HepG2 (cell line): ENCODE data around the gene HES3. TPM values are rescaled to one million over a fixed set of nuclear protein-coding genes. Genes with fewer than 3 reads are reported as not detected.

ENCODE experiments used
- AKAP8 ChIP-seq: sonication (generic); formaldehyde crosslinking; IDR thresholded peaks from 2 replicates; pipeline ENCODE4 v1.5.1; 2020; ENCODE audit warnings: mild to moderate bottlenecking, missing genetic modification reagents
- DR1 ChIP-seq: sonication (generic); formaldehyde crosslinking; IDR thresholded peaks from 2 replicates; pipeline ENCODE4 v1.8.0; 2021; ENCODE audit warnings: mild to moderate bottlenecking, missing genetic modification reagents, inconsistent platforms
- FOXA3 ChIP-seq: IDR thresholded peaks from 2 replicates; pipeline ENCODE4 v1.6.1; 2016; ENCODE audit warnings: missing genetic modification reagents, missing compliant biosample characterization
- GABPB1 ChIP-seq: IDR thresholded peaks from 2 replicates; pipeline ENCODE4 v1.6.1; 2016; ENCODE audit warnings: mild to moderate bottlenecking, missing genetic modification reagents, moderate library complexity, missing compliant biosample characterization
- KMT2A ChIP-seq: sonication (generic); formaldehyde crosslinking; IDR thresholded peaks from 2 replicates; pipeline ENCODE4 v1.4.0; 2020; ENCODE audit warnings: missing genetic modification reagents
- MED1 ChIP-seq: sonication (generic); formaldehyde crosslinking; IDR thresholded peaks from 2 replicates; pipeline ENCODE4 v1.4.0; 2020; ENCODE audit warnings: missing genetic modification reagents
- MTA1 ChIP-seq: sonication (generic); formaldehyde crosslinking; IDR thresholded peaks from 2 replicates; pipeline ENCODE4 v1.4.0; 2020; ENCODE audit warnings: missing genetic modification reagents, mild to moderate bottlenecking, borderline replicate concordance
- MXI1 ChIP-seq: IDR thresholded peaks from 3 replicates; pipeline ENCODE4 v1.6.1; 2012; ENCODE audit warnings: low read depth, low read length, inconsistent platforms, borderline replicate concordance
- NFATC3 ChIP-seq: sonication (generic); formaldehyde crosslinking; IDR thresholded peaks from 2 replicates; pipeline ENCODE4 v1.5.1; 2020; ENCODE audit warnings: mild to moderate bottlenecking, missing genetic modification reagents
- NFE2L1 ChIP-seq: sonication (generic); formaldehyde crosslinking; IDR thresholded peaks from 2 replicates; pipeline ENCODE4 v1.4.0; 2020; ENCODE audit warnings: missing genetic modification reagents, mild to moderate bottlenecking, borderline replicate concordance
- SALL2 ChIP-seq: sonication (generic); formaldehyde crosslinking; IDR thresholded peaks from 2 replicates; pipeline ENCODE4 v1.8.1; 2023; ENCODE audit warnings: mild to moderate bottlenecking, missing genetic modification reagents, inconsistent platforms
- SIX1 ChIP-seq: sonication (generic); formaldehyde crosslinking; IDR thresholded peaks from 2 replicates; pipeline ENCODE4 v1.4.0; 2020; ENCODE audit warnings: missing genetic modification reagents, borderline replicate concordance
- ZNF432 ChIP-seq: sonication (generic); formaldehyde crosslinking; IDR thresholded peaks from 2 replicates; pipeline ENCODE4 v1.5.0; 2020; ENCODE audit warnings: missing genetic modification reagents, mild to moderate bottlenecking, borderline replicate concordance
- ZNF563 ChIP-seq: sonication (generic); formaldehyde crosslinking; IDR thresholded peaks from 2 replicates; pipeline ENCODE4 v1.8.0; 2022; ENCODE audit warnings: mild to moderate bottlenecking, moderate library complexity, missing genetic modification reagents
- ZNF605 ChIP-seq: sonication (generic); formaldehyde crosslinking; IDR thresholded peaks from 2 replicates; pipeline ENCODE4 v1.8.0; 2022; ENCODE audit warnings: mild to moderate bottlenecking, missing genetic modification reagents
- ZNF703 ChIP-seq: sonication (generic); formaldehyde crosslinking; IDR thresholded peaks from 2 replicates; pipeline ENCODE4 v1.5.1; 2020; ENCODE audit warnings: missing genetic modification reagents, mild to moderate bottlenecking, moderate library complexity, borderline replicate concordance
- ZNF879 ChIP-seq: sonication (generic); formaldehyde crosslinking; IDR thresholded peaks from 2 replicates; pipeline ENCODE4 v1.8.1; 2023; ENCODE audit warnings: missing genetic modification reagents
- polyA plus RNA-seq, 8 experiments: library from polyadenylated mRNA; depleted of rRNA in 3 of 8; stranded (reverse) in 7 of 8; unstranded in 1 of 8; fragments of >200 nt; fragmentation: Illumina TruSeq in 4 of 8; extraction: Trizol in 4 of 8; gene quantifications; 2 replicates each; pipeline versions ENCODE4 v1.2.1 to v1.2.3, GENCODE V29; 2011 to 2016; ENCODE audit warnings: low read depth in 4 of 8, missing spikeins in 1 of 8, mixed read lengths in 1 of 8; ENCODE audit not compliant: insufficient read depth in 1 of 8
- total RNA-seq, 5 experiments: library from RNA; depleted of rRNA; stranded (reverse); fragments of >200 nt; fragmentation: Illumina TruSeq; extraction: Trizol; gene quantifications; 2 replicates each; pipeline ENCODE4 v1.2.3, GENCODE V29; 2016; ENCODE audit warnings: low read depth in 1 of 5
- TF ChIP-seq, protein P1 (sequence below), 2 experiments: IDR thresholded peaks; 2 replicates each; pipeline ENCODE4 v1.6.1; 2011 to 2012; ENCODE audit warnings: low read length in 2 of 2, borderline replicate concordance in 1 of 2, low read depth in 1 of 2, mild to moderate bottlenecking in 1 of 2, moderate library complexity in 1 of 2
- TF ChIP-seq, protein P2 (sequence below): sonication (generic); formaldehyde crosslinking; IDR thresholded peaks from 2 replicates; pipeline ENCODE4 v1.5.0; 2020; ENCODE audit warnings: missing genetic modification reagents, mild to moderate bottlenecking, borderline replicate concordance
- TF ChIP-seq, protein P3 (sequence below): fragments of 450-650 bp; IDR thresholded peaks from 2 replicates; pipeline ENCODE4 v1.6.1; 2017; ENCODE audit warnings: mild to moderate bottlenecking
- TF ChIP-seq, protein P4 (sequence below): sonication (generic); formaldehyde crosslinking; IDR thresholded peaks from 2 replicates; pipeline ENCODE4 v1.8.0; 2023; ENCODE audit warnings: mild to moderate bottlenecking, missing genetic modification reagents

Gene HES3
- total and polyA plus RNA-seq, 2 of the 13 experiments (the other 11 are each of a cell fraction or from before 2014, with no cell fraction given): not detected

DNA sequence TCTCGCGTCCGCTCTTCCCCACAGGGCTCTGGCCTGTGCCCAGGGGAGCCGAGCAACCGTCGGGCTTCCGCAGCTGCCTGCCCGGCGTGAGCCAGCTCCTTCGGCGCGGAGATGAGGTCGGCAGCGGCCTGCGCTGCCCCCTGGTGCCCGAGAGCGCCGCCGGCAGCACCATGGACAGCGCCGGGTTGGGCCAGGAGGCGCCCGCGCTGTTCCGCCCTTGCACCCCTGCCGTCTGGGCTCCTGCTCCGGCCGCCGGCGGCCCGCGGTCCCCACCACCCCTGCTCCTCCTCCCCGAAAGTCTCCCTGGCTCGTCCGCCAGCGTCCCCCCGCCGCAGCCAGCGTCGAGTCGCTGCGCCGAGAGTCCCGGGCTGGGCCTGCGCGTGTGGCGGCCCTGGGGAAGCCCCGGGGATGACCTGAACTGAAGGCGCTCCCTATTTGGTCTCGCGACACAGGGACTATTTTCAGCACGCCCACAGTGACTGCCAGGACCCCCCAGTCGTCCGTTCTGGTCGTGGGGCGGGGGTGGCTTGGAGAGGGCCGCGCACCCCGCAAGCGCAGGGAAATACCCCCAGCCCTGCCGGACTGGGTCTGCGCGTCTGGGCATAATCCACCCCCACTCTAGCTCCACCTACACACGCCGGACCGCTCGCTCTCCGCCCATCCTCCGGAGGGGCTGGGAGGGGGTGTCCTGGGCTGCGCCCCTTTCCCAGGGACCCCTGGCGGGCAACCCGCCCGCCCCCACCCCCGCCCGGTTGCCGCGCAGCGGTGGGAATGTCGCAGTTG, 1.3 kb downstream of the HES3 start (continued):
- TF ChIP-seq ZNF605: peak; percentile 98
- peak; percentile 75 for TF ChIP-seq FOXA3
- TF ChIP-seq ZNF432 (CRISPR knock-in tag): no peak
- TF ChIP-seq DR1: peak; percentile 38; the same call in 1 of the 2 replicates
- TF ChIP-seq, protein P1, sequence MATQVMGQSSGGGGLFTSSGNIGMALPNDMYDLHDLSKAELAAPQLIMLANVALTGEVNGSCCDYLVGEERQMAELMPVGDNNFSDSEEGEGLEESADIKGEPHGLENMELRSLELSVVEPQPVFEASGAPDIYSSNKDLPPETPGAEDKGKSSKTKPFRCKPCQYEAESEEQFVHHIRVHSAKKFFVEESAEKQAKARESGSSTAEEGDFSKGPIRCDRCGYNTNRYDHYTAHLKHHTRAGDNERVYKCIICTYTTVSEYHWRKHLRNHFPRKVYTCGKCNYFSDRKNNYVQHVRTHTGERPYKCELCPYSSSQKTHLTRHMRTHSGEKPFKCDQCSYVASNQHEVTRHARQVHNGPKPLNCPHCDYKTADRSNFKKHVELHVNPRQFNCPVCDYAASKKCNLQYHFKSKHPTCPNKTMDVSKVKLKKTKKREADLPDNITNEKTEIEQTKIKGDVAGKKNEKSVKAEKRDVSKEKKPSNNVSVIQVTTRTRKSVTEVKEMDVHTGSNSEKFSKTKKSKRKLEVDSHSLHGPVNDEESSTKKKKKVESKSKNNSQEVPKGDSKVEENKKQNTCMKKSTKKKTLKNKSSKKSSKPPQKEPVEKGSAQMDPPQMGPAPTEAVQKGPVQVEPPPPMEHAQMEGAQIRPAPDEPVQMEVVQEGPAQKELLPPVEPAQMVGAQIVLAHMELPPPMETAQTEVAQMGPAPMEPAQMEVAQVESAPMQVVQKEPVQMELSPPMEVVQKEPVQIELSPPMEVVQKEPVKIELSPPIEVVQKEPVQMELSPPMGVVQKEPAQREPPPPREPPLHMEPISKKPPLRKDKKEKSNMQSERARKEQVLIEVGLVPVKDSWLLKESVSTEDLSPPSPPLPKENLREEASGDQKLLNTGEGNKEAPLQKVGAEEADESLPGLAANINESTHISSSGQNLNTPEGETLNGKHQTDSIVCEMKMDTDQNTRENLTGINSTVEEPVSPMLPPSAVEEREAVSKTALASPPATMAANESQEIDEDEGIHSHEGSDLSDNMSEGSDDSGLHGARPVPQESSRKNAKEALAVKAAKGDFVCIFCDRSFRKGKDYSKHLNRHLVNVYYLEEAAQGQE (IDR thresholded peaks at IDR 0.05; ENCODE audit: borderline replicate concordance in 1 of 2, low read depth in 1 of 2, low read length in 2 of 2): peak in 1 of 2 experiments; percentile 99
- peak; percentile 94 for TF ChIP-seq ZNF879 (CRISPR knock-in tag)
- peak; percentile 59; the same call in 1 of the 2 replicates for TF ChIP-seq MTA1 (CRISPR knock-in tag)
- TF ChIP-seq AKAP8 (CRISPR knock-in tag): peak; percentile 93
- peak; percentile 79; the same call in 1 of the 3 replicates for TF ChIP-seq MXI1
- TF ChIP-seq, protein P2, sequence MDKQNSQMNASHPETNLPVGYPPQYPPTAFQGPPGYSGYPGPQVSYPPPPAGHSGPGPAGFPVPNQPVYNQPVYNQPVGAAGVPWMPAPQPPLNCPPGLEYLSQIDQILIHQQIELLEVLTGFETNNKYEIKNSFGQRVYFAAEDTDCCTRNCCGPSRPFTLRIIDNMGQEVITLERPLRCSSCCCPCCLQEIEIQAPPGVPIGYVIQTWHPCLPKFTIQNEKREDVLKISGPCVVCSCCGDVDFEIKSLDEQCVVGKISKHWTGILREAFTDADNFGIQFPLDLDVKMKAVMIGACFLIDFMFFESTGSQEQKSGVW (CRISPR knock-in tag): peak; percentile 97
- TF ChIP-seq ZNF703 (CRISPR knock-in tag): peak; percentile 86
- TF ChIP-seq, protein P3, sequence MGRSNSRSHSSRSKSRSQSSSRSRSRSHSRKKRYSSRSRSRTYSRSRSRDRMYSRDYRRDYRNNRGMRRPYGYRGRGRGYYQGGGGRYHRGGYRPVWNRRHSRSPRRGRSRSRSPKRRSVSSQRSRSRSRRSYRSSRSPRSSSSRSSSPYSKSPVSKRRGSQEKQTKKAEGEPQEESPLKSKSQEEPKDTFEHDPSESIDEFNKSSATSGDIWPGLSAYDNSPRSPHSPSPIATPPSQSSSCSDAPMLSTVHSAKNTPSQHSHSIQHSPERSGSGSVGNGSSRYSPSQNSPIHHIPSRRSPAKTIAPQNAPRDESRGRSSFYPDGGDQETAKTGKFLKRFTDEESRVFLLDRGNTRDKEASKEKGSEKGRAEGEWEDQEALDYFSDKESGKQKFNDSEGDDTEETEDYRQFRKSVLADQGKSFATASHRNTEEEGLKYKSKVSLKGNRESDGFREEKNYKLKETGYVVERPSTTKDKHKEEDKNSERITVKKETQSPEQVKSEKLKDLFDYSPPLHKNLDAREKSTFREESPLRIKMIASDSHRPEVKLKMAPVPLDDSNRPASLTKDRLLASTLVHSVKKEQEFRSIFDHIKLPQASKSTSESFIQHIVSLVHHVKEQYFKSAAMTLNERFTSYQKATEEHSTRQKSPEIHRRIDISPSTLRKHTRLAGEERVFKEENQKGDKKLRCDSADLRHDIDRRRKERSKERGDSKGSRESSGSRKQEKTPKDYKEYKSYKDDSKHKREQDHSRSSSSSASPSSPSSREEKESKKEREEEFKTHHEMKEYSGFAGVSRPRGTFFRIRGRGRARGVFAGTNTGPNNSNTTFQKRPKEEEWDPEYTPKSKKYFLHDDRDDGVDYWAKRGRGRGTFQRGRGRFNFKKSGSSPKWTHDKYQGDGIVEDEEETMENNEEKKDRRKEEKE: no peak
- TF ChIP-seq KMT2A (CRISPR knock-in tag): peak; percentile 91
- TF ChIP-seq SALL2 (CRISPR knock-in tag): peak; percentile 99
- peak; percentile 84 for TF ChIP-seq MED1 (CRISPR knock-in tag)
- TF ChIP-seq GABPB1 (CRISPR knock-in tag): peak; percentile 86
- no peak; the same call in 1 of the 2 replicates for TF ChIP-seq NFATC3 (CRISPR knock-in tag)
- TF ChIP-seq ZNF563 (CRISPR knock-in tag): peak; percentile 100
- peak; percentile 80 for TF ChIP-seq SIX1
- TF ChIP-seq NFE2L1 (CRISPR knock-in tag): no peak
- TF ChIP-seq, protein P4, sequence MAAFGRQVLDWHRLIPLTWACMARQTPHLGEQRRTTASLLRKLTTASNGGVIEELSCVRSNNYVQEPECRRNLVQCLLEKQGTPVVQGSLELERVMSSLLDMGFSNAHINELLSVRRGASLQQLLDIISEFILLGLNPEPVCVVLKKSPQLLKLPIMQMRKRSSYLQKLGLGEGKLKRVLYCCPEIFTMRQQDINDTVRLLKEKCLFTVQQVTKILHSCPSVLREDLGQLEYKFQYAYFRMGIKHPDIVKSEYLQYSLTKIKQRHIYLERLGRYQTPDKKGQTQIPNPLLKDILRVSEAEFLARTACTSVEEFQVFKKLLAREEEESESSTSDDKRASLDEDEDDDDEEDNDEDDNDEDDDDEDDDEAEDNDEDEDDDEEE: peak; percentile 100
